GM18526 (cell line): ENCODE measurements around the gene ITGBL1.

ENCODE experiments used
- POLR2A ChIP-seq: IDR thresholded peaks from 3 replicates; pipeline ENCODE4 v1.6.1; 2011; ENCODE audit not compliant: insufficient read length; ENCODE audit errors: extremely low read depth

Gene ITGBL1

DNA sequence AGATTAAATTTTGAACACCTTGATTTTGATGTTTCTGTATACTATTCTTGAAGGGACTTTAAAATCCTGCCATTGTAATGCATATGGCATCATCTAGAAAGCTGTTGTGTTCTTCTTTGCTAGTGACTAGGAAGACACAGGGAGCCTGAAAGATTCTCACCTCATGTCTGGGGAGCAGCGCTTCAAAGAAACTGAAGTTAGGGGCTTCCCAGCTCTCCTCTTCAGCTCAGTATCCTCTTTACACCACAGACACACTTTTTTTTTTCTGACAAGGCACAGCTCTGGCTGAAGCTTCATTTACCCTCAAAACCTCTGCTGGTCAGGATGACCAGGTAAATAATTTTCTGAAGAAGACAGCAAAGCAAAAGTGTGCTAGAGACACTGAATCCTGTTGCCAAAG is 255.6 kb downstream of the ITGBL1 start:
- no peak for TF ChIP-seq POLR2A

DNA sequence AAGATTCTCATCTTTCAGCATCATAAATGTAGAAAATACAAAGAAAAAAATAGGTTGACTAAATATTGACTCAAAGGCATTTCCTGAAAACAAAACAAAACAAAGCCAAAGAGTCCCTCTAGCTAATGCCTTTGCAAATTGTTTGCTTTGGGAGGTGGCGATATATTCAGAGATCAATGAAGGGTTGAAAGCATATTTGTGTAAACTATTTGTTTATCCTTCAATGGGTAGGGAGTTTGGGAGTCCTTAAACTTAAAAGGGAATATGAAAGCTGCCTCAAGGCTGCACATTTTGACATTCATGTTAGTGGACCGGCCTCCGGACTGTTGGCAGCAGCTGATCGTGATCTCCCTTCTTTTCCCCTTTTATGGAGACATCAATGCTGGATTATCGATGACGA is 257.5 kb downstream of the ITGBL1 start:
- no peak for TF ChIP-seq POLR2A

DNA sequence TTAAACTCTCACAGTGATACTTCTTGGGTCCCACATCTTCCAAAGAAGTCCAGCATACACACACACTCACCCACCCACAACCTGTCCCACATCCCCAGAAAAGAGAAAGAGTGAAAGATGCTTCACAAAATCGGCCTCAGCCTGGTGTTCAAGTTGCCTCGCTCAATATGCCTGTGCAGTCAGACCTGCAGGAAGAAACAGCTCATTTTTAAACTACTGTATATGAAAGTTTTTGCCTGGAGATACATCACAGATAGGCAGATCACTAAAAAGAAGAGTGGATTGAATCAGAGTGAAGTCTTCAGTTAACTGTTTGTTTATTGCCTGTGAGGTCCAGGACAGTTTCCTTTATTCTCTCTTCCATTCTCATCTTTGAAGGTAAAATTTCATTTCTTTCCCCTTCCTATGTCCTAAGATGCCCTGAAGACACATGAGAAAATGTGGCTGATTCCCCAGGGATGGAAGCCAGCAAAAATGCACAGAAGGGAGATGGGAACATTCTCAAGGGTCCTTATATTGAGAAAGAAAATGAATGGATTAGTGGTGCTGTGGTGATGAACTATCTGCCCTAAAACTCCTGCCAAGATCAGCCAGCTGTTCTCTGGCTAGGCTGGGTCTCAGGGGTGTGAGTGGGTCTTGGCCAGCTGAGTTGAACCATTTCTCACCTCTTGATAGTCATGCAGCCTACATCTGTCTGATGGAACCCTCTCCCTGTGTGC is 259.0 kb downstream of the ITGBL1 start:
- no peak for TF ChIP-seq POLR2A

DNA sequence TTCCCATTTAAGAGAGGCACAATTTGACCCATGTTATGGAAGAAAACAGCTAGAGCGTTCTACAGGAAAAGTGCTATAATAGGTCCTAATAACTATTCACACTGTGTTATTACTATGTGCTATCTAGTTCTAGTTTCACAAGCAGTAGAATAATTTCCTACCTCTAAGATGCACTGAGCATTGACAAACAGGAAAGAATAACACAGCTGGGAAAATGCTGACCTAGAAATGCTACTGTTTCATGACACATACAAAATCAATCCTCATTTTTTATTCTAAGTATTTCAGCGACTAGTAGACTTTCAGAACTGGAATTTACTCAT is 259.5 kb downstream of the ITGBL1 start:
- TF ChIP-seq POLR2A: no peak

DNA sequence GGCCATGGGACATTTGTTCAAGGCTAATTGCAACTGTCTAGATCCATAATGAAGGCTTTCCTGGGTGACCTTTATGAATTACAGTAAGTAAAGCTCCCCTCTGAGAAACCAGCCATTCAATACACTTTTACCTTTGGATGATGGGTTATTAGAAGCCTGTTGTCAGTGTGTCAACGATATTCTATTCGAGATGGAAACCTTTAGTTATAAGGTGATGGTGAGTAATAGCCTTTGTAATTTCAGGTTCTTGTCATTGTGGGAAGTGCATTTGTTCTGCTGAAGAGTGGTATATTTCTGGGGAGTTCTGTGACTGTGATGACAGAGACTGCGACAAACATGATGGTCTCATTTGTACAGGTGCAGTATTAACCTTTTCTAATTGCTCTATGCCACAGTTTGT is 261.7 kb downstream of the ITGBL1 start:
- TF ChIP-seq POLR2A: no peak

DNA sequence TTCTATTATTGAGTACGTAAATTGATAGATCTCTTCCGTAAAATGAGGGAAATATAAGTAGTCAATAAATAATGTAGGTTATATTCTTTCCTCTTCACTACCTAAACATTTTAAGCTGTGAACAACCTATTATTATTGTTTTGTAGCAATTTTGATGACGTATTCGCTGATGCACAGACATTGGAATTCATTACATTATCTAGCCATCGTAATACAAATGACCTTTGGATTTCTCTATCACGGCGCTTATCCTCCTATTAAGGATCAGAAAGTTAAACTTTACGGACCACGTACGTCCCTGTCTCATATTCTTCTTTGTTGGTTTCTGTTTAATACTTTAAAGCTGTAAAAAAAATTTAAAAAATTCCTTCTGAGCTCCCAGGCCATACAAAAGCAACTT is 264.9 kb downstream of the ITGBL1 start:
- TF ChIP-seq POLR2A: no peak

DNA sequence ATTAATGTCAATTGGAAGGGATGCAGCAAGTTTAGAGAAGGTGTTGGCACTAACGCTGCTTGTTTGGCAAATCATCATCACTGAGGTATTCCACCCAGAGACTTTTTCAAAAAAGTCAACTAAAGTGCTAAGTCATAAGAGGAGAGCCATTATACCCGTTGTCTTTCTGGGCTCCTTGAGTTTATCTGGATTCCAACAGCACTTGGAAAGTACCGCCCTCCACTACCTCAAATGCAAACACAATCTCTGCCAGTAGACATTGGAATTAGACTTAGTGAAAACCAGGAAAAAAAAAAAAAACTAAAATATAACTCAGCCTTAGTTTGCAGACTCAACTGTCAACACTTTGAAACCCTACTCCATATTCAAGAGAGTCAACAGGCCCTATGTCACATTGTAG is 266.0 kb downstream of the ITGBL1 start:
- TF ChIP-seq POLR2A: no peak

DNA sequence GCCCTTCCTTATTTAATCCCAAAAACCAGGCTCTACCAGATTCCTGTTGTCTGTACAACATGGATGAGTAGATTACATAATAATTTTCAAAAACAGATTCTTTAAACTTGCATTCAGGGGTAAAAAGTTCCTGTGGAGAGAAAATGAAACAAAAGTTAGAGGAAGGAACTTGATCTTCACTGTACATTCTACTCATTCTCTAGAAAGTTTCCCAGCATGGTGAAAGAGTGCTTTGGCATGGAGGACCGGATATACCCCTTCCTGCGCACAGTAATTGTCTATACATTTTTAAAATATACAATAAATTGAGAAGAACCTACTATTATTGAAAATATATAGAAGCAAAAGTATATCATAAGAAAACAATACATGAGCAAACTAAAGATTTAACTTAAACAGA is 274.2 kb downstream of the ITGBL1 start:
- no peak for TF ChIP-seq POLR2A

DNA sequence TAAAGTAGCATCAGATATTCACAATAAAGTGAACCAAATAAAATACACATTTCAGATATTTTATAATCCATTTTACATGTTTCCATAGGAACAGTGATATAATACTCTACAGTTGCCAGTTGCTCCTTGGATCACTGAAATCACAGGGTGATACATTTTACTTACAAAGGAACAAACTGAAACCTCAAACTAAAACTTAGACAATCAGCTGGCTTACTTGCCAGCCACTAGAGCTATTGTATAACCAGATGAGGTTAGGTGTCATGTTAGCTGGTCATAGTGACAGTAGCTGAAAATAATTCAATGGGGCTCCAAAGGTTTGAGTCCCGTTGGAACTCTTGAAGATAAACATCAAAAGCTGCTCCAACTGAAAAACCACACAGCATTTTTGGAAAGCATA is 274.6 kb downstream of the ITGBL1 start:
- TF ChIP-seq POLR2A: no peak

DNA sequence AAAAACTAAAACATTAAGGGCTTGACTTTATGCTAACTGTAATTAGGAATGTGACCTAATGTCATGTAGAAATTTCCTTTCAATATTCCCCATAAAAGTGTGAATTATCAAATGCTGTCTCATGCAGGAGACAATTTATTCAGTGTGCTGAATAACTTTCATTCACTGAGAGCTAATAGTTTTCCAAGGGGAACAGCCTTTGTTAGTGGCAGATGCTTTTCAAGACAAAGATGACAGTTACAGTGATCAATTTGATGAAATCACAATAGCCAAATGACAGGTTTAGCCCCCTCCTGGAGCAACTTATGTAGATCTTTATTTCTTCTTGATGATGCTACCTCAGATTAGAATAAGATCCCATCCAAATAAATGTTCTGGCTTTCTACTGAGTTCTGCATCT is 275.5 kb downstream of the ITGBL1 start:
- no peak for TF ChIP-seq POLR2A

DNA sequence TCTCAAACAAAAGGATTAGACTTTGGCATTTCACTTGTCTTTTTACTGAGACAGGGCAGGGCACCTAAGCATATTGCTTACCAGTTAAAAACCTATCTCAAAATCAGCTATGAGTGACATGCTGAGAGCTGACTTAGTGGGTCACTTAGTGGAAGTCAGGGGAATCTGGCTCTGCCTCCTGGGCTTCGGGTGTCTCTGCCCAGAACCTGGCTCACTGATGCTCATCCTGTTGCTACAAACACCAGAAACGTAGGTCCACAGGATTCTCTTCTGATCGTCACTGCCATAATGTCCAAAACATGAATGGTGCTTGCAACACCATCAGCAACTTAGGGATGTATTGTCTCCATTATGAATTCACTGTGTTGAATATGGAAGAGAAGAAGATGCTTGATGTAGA is 276.1 kb downstream of the ITGBL1 start:
- TF ChIP-seq POLR2A: no peak

DNA sequence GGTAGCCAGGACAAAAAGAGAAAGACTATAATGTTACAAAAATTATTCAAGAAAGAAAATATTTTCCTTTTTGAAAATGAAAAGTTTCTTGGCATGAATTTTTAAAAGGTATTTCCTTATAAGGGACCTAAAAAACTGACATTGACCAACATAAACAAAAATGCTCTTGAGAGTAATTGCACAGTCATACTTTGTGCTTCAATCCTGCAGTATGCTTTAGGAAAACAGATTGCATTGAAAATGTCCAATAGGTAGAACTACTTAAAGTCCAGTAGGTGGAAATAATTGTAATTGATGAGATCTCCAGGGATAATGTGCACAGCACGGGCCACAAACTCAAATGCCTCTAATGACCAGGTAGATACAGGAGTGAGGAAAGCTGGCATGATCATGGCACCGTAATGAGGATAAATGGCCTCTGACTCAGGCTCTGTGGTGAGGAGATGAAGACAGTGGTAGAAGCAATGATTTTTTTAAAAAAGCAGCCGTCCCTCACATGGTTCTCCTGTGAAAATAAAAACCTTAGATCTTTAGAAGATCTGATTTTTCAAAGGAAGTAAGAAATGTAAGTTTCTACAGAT is 278.0 kb downstream of the ITGBL1 start:
- TF ChIP-seq POLR2A: no peak

DNA sequence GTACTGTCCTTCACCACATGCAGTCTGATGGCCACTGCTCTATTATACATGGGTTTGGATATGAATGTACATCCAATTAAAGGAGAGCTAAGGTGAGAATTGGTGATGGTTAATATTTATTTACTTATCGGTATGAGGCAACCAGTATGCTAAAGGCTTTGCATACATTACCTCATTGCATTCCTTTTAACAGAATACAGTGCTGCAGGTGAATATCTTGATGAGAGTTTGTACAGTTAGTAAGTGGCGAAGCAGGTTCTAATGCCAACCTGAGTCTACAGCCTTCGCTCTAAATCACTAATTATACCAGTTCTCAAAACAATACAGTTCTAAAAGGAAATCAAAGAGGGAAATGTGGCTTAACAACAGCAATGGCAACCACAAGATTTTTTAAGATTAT is 284.1 kb downstream of the ITGBL1 start:
- TF ChIP-seq POLR2A: no peak

DNA sequence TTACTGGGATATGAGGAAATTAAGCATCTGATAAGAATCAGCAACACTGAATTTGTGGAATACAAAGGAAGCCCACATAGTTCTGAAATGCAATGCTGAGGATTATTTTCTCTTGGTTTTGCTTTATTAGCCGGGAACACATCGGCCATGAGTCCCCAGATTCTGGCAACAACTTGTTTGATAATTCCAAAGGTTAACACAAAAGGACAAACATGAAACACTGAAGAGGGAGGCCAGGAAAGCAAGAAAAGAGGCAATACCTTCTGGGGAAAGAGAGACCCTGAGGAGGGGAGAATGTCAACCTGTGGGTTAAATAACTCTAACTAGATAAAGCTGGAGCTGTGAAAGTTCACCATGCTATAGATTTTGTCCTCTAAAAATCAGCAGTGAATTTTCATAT is 285.9 kb downstream of the ITGBL1 start:
- TF ChIP-seq POLR2A: no peak

DNA sequence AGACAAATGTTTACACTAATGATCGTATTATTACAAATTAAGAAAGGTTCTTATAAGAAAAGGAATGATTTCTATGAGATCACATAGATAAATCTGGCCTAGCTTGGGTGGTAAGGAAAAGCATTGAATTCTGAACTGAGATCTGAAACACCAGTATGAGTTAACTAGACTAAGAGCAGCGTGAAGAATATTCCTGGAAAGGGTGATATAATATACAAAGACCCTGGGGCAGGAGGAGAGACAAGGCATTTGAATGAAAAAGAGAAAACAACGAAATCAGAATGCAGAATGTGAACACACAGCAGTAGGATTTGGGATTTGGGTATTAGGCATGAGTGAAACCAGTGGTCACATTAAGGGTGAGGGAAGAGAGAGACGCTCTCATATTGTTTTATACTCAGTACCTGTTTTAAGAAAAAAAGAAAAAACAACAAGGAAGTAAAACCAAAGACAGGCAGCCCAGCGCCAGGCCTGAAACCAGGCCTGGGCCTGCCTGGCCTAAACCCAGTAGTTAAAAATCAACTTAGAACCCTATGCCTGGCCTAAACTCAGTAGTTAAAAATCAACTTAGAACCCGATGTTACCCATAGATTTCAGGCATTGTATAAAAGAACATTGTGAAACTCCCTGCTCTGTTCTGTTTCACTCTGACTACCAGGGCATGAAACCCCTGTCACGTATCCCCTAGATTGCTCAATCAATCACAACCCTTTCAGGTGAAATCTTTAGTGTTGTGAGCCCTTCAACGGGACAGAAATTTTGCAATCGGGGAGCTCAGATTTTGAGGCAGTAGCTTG is 287.1 kb downstream of the ITGBL1 start:
- no peak for TF ChIP-seq POLR2A

DNA sequence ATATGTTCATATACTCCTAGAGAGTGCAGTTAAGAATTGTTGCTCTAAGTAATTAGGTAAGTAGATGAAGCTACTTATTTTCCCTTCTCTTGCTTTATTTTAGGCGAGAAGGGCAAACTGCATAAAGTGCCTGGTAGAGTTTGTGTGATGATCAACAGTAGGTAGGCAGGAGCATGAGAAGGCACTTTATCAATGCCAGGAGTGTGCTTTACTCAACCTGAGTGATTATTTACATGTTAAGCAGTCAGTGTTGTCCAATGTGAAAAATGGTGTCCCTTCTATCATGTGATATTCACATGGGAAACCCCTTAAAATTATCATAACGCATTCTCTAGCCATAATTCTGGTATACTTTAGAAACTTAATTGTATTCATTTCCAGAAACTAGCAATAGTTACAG is 294.0 kb downstream of the ITGBL1 start:
- no peak for TF ChIP-seq POLR2A

DNA sequence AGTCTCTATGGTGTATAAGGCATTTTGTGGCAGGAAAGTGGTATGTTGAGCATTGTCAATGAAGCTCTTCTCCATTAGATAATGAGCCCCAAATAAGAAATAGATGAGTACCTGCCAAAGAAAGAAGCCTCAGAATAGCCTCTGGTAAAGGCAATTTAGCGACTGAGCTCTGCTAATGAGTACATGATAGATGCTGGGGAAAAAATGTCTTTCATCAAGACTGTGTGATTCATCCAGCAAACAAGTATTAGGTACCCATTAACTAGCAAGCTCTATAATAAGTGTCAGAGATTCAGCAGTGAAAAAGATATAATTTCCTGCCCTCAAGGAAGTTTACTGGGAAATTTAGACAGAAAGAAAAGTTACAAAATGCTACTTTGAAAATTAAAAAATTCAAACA is 294.6 kb downstream of the ITGBL1 start:
- no peak for TF ChIP-seq POLR2A

DNA sequence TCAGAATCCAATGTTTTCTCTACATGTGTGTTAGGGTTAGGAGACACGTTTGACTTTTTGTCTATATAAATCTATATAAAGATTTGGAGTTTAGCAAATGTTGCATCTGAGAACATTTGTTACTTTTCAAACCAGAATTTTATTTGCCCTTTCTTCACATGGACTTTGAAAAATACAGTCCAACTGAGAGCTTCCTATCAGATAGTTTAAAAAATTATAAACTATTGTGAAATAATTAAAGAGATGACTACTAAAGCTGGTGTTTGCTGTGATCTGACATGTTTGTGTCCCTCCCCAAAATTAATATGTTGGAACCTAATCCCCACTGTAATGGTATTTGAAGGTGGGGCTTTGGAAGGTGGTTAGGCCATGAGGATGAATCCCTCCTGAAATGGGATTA is 297.1 kb downstream of the ITGBL1 start:
- no peak for TF ChIP-seq POLR2A
